DOHH2 (cell line): Measurements from ENCODE around the gene MSTO1.

ENCODE experiments used
- CTCF ChIP-seq: fragments of 200-600 bp; sonication (generic); IDR thresholded peaks from one replicate; pipeline ENCODE4 v1.5.1; 2014; ENCODE audit warnings: antibody characterized with exemption, mild to moderate bottlenecking, low read depth, low read length; ENCODE audit not compliant: poor library complexity, severe bottlenecking
- EZH2phosphoT487 ChIP-seq: fragments of 200-600 bp; sonication (generic); IDR thresholded peaks from 2 replicates; pipeline ENCODE4 v1.6.1; 2017; ENCODE audit warnings: borderline replicate concordance, mild to moderate bottlenecking, antibody characterized with exemption, low read length, moderate library complexity, mixed read lengths

- TF ChIP-seq CTCF: no peak
- no peak for TF ChIP-seq EZH2phosphoT487
Observed at GRCh38 chr1:155608888-155609225, 1.2 kb upstream of the MSTO1 start.
